Measurements from ENCODE around the gene ESPNL. TPM values are rescaled to one million over a fixed set of nuclear protein-coding genes. Genes with fewer than 3 reads are reported as not detected.

The ESPNL gene
- total RNA-seq, 1 experiment from 2014 or later = 1.1 TPM

DNA sequence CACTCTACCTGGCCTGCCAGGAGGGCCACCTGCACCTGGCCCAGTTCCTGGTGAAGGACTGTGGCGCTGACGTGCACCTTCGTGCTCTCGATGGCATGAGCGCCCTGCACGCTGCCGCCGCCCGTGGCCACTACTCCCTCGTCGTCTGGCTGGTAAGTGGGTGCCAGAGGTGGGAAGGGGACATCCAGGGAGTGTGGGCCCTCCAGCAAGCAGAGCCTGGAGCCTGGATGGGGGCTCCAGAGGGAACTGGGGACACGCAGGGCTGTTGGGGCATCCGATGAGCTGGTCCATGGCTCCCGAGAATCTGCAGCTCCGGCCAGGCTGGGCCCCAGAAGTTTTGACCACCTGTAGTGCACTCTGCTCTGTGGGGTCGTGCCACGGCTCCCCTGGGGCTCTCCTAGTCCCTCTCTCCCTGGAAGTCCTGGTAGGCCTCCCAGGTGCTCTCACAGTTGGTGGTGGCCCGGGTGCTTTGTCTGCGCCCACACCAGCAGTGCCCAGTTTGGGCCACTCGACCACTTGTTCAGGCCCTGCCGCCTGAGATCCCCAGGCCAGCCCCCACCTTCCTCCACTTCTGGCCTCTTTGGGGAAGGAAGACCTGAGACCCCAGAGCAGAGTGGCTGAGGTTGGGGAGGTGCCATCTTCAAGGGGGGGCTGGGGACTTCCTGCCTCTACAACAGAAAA, 4.7 kb downstream of the ESPNL start:
- DNase-seq (ENCODE audit: low spot score) (no peak), ATAC-seq (no peak)
- Mint-ChIP-seq H3K4me1 (peaks cover 21% of the 10 kb centered on the region), H3K9me3 (no peaks in the 10 kb centered on the region), H3K27me3 (ENCODE audit: low read depth) (no peaks in the 10 kb centered on the region), H3K4me3 (no peak overlapping the region), H3K36me3 (no peaks in the 10 kb centered on the region), H3K27ac (no peak overlapping the region)
- ChIA-PET POLR2A (interaction anchor here (0.7 kb wide), 2 partner anchors 24 to 39 kb away, joined by 5 to 8 read pairs; no protein-coding TSS in a partner anchor), CTCF (interaction anchor here (2.5 to 2.9 kb wide), 2 partner anchors 16 to 23 kb away, joined by 10 to 15 read pairs; no protein-coding TSS in a partner anchor)
- TF ChIP-seq SMAD4 (CRISPR knock-in tag; IDR thresholded peaks at IDR 0.05) = no peak
- TF ChIP-seq NFYB (CRISPR knock-in tag; conservative IDR thresholded peaks at IDR 0.05; ENCODE audit: low read depth) = no peak
- TF ChIP-seq ZNF138 (CRISPR knock-in tag; conservative IDR thresholded peaks at IDR 0.05) = no peak
- TF ChIP-seq, protein P1, sequence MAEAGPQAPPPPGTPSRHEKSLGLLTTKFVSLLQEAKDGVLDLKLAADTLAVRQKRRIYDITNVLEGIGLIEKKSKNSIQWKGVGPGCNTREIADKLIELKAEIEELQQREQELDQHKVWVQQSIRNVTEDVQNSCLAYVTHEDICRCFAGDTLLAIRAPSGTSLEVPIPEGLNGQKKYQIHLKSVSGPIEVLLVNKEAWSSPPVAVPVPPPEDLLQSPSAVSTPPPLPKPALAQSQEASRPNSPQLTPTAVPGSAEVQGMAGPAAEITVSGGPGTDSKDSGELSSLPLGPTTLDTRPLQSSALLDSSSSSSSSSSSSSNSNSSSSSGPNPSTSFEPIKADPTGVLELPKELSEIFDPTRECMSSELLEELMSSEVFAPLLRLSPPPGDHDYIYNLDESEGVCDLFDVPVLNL (CRISPR knock-in tag; IDR thresholded peaks at IDR 0.05; ENCODE audit: borderline replicate concordance, low read depth) = no peak
- no peak for TF ChIP-seq EMX1 (CRISPR knock-in tag; IDR thresholded peaks at IDR 0.05)
- TF ChIP-seq, protein P2, sequence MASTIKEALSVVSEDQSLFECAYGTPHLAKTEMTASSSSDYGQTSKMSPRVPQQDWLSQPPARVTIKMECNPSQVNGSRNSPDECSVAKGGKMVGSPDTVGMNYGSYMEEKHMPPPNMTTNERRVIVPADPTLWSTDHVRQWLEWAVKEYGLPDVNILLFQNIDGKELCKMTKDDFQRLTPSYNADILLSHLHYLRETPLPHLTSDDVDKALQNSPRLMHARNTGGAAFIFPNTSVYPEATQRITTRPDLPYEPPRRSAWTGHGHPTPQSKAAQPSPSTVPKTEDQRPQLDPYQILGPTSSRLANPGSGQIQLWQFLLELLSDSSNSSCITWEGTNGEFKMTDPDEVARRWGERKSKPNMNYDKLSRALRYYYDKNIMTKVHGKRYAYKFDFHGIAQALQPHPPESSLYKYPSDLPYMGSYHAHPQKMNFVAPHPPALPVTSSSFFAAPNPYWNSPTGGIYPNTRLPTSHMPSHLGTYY (CRISPR knock-in tag; IDR thresholded peaks at IDR 0.05) = no peak
- TF ChIP-seq MXD4 (CRISPR knock-in tag; IDR thresholded peaks at IDR 0.05; ENCODE audit: borderline replicate concordance) = no peak
- TF ChIP-seq, protein P3, sequence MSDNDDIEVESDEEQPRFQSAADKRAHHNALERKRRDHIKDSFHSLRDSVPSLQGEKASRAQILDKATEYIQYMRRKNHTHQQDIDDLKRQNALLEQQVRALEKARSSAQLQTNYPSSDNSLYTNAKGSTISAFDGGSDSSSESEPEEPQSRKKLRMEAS (CRISPR knock-in tag; IDR thresholded peaks at IDR 0.05) = no peak
- TF ChIP-seq HMGA2 (CRISPR knock-in tag; IDR thresholded peaks at IDR 0.05) = no peak
- TF ChIP-seq GRHL2 (CRISPR knock-in tag; IDR thresholded peaks at IDR 0.05; ENCODE audit: insufficient replicate concordance, severe bottlenecking) = no peak
- TF ChIP-seq, protein P4, sequence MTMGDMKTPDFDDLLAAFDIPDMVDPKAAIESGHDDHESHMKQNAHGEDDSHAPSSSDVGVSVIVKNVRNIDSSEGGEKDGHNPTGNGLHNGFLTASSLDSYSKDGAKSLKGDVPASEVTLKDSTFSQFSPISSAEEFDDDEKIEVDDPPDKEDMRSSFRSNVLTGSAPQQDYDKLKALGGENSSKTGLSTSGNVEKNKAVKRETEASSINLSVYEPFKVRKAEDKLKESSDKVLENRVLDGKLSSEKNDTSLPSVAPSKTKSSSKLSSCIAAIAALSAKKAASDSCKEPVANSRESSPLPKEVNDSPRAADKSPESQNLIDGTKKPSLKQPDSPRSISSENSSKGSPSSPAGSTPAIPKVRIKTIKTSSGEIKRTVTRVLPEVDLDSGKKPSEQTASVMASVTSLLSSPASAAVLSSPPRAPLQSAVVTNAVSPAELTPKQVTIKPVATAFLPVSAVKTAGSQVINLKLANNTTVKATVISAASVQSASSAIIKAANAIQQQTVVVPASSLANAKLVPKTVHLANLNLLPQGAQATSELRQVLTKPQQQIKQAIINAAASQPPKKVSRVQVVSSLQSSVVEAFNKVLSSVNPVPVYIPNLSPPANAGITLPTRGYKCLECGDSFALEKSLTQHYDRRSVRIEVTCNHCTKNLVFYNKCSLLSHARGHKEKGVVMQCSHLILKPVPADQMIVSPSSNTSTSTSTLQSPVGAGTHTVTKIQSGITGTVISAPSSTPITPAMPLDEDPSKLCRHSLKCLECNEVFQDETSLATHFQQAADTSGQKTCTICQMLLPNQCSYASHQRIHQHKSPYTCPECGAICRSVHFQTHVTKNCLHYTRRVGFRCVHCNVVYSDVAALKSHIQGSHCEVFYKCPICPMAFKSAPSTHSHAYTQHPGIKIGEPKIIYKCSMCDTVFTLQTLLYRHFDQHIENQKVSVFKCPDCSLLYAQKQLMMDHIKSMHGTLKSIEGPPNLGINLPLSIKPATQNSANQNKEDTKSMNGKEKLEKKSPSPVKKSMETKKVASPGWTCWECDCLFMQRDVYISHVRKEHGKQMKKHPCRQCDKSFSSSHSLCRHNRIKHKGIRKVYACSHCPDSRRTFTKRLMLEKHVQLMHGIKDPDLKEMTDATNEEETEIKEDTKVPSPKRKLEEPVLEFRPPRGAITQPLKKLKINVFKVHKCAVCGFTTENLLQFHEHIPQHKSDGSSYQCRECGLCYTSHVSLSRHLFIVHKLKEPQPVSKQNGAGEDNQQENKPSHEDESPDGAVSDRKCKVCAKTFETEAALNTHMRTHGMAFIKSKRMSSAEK (CRISPR knock-in tag; IDR thresholded peaks at IDR 0.05; ENCODE audit: borderline replicate concordance) = no peak
- TF ChIP-seq, protein P5, sequence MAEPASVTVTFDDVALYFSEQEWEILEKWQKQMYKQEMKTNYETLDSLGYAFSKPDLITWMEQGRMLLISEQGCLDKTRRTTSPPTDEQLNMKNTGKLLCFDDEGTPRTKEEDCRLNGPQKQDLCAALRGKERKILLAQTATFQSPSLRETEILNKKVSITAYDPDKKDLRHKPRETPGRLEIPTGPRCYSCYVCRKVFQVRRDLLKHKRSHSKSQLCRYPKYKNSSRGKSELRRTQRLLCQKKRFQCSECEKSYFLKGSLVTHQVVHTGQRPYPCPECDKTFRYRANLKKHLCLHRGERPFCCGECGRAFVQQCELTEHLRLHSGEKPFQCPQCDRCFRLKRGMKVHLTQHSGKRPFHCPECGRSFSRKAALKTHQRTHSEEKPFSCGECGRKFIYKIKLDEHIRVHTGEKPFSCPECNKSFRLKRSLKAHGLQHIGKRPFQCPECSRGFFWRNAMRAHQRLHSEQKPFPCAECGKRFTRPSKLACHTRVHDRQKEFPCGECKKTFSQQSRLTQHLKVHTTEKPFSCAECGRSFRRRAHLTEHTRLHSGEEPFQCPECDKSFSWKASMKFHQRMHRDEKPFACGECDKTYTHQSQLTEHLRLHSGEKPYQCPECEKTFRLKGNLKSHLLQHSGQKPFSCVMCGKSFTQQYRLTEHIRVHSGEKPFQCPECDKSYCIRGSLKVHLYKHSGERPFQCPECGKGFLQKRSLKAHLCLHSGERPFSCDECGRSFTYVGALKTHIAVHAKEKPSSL (CRISPR knock-in tag; conservative IDR thresholded peaks at IDR 0.05) = no peak
- TF ChIP-seq, protein P6, sequence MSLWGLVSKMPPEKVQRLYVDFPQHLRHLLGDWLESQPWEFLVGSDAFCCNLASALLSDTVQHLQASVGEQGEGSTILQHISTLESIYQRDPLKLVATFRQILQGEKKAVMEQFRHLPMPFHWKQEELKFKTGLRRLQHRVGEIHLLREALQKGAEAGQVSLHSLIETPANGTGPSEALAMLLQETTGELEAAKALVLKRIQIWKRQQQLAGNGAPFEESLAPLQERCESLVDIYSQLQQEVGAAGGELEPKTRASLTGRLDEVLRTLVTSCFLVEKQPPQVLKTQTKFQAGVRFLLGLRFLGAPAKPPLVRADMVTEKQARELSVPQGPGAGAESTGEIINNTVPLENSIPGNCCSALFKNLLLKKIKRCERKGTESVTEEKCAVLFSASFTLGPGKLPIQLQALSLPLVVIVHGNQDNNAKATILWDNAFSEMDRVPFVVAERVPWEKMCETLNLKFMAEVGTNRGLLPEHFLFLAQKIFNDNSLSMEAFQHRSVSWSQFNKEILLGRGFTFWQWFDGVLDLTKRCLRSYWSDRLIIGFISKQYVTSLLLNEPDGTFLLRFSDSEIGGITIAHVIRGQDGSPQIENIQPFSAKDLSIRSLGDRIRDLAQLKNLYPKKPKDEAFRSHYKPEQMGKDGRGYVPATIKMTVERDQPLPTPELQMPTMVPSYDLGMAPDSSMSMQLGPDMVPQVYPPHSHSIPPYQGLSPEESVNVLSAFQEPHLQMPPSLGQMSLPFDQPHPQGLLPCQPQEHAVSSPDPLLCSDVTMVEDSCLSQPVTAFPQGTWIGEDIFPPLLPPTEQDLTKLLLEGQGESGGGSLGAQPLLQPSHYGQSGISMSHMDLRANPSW (CRISPR knock-in tag; conservative IDR thresholded peaks at IDR 0.05; ENCODE audit: low read depth) = no peak

All from WTC11 (cell line).